Vagina (tissue), 2 donors: Measurements from ENCODE around the gene TBL3.

Source experiments
- CTCF ChIP-seq, 3 experiments: fragments of 450-650 bp in 2 of 3; fragments of 200-600 bp in 1 of 3; sonication (generic) in 1 of 3; IDR thresholded peaks; one replicate each; pipeline ENCODE4 v1.5.1; 2017 to 2019; ENCODE audit warnings: antibody characterized with exemption in 3 of 3, mild to moderate bottlenecking in 2 of 3, moderate library complexity in 2 of 3
- POLR2A ChIP-seq, 2 donors: fragments of 450-650 bp; IDR thresholded peaks; one replicate each; pipeline ENCODE4 v1.6.1; 2017; ENCODE audit warnings: antibody characterized with exemption in 2 of 2, mild to moderate bottlenecking in 2 of 2, moderate library complexity in 2 of 2
- POLR2AphosphoS5 ChIP-seq, 2 donors: sonication (generic); formaldehyde crosslinking; IDR thresholded peaks; one replicate each; pipeline ENCODE4 v1.9.0; 2017; ENCODE audit warnings: antibody characterized with exemption in 2 of 2, mild to moderate bottlenecking in 2 of 2, low read depth in 1 of 2; ENCODE audit not compliant: insufficient read depth in 1 of 2

- no peak for TF ChIP-seq POLR2A (IDR thresholded peaks at IDR 0.05)
- no peak for TF ChIP-seq POLR2AphosphoS5 (IDR thresholded peaks at IDR 0.05; ENCODE audit: insufficient read depth in 1 of 2, low read depth in 1 of 2)
- no peak for TF ChIP-seq CTCF (IDR thresholded peaks at IDR 0.05)
Observed at GRCh38 chr16:1965396-1966001, 6.4 kb upstream of the TBL3 start.
